Activated T-cell treated with anti-CD3 and anti-CD28 coated beads, Interleukin-2, amount 50 U/mL, for 24 hours (primary cell): Measurements from ENCODE around the gene DCST1.
"Not testable (repeated sequence)": the region's sequence is repeated elsewhere in the genome, so short reads cannot be mapped to it uniquely, and the experiment has no call there.

Experiments
- DNase-seq: peaks from one replicate; pipeline ENCODE4 v3.0.0-alpha.2; 2020
- H3K27ac Mint-ChIP-seq: 2 replicates; pipeline ENCODE4 v1.8.0; 2020; ENCODE audit warnings: mild to moderate bottlenecking, mixed read lengths
- H3K27me3 Mint-ChIP-seq: 2 replicates; pipeline ENCODE4 v1.8.0; 2020; ENCODE audit warnings: mixed read lengths
- H3K36me3 Mint-ChIP-seq: 2 replicates; pipeline ENCODE4 v1.8.0; 2020; ENCODE audit warnings: low read depth, mixed read lengths
- H3K4me1 Mint-ChIP-seq: 2 replicates; pipeline ENCODE4 v1.8.0; 2020; ENCODE audit warnings: low read depth, mixed read lengths
- H3K4me3 Mint-ChIP-seq: 2 replicates; pipeline ENCODE4 v1.8.0; 2020; ENCODE audit warnings: mild to moderate bottlenecking, moderate library complexity, mixed read lengths
- H3K9me3 Mint-ChIP-seq: 2 replicates; pipeline ENCODE4 v1.8.0; 2020; ENCODE audit warnings: mixed read lengths

Gene DCST1, protein sequence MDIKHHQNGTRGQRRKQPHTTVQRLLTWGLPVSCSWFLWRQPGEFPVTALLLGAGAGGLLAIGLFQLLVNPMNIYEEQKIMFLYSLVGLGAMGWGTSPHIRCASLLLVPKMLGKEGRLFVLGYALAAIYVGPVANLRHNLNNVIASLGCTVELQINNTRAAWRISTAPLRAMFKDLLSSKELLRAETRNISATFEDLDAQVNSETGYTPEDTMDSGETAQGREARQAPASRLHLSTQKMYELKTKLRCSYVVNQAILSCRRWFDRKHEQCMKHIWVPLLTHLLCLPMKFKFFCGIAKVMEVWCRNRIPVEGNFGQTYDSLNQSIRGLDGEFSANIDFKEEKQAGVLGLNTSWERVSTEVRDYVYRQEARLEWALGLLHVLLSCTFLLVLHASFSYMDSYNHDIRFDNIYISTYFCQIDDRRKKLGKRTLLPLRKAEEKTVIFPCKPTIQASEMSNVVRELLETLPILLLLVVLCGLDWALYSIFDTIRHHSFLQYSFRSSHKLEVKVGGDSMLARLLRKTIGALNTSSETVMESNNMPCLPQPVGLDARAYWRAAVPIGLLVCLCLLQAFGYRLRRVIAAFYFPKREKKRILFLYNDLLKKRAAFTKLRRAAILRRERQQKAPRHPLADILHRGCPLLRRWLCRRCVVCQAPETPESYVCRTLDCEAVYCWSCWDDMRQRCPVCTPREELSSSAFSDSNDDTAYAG

DNA sequence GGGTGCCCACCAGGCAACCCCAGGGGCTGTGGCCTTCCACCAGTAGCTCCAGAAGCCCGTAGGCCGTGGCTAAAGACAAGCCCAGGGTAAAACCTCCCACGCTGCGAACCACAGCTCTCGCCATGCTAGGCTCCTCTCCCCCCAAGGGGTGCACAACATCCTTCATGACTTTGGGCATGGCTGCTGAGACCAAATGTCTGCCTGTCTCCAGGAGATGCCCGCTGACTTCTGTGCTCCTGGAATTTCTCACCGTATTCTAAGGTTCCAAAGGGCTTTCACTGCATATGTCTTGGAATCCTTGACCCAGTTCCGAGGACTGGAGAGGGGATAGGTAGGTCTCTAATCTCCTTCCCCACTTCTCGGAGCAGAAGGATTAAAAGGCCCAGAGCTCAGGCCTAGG lies at the start of gene DCST1, which contains the start of gene DCST2:
Gene DCST1, plus strand, starts transcription at position 301 of the 400 bp plus-strand sequence. CDS start 213 bp downstream, outside the sequence.
Gene DCST2, minus strand, starts transcription at position 258 of the 400 bp plus-strand sequence. Its CDS starts 80 bp downstream, at position 178.
- Mint-ChIP-seq H3K4me3 (no peak within 1 kb of the TSS), H3K27ac (no peak within 1 kb of the TSS), H3K9me3 (no peaks in the 10 kb centered on the region), H3K27me3 (peaks cover 1% of the 10 kb centered on the region), H3K36me3 (no peaks in the 10 kb centered on the region), H3K4me1 (no peaks in the 10 kb centered on the region)
- DNase-seq: no peak

DNA sequence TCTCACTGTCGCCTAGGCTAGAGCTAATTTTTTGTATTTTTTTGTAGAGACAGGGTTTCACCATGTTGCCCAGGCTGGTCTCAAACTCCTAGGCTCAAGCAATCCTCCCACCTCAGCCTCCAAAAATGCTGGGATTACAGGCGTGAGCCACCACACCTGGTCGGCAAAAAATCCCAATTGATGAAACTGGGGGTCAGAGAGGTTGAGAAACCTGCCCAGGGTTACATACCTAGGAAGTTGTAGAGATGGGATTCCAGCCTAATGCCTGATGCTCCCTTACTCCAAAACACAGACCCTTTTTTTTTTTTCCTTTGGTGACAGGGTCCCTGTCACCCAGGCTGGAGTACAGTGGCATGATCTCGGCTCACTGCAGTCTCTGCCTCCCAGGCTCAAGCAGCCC lies 46.9 kb upstream of the DCST1 start:
- not testable (repeated sequence) for H3K27me3 Mint-ChIP-seq, DNase-seq, H3K9me3 Mint-ChIP-seq, H3K27ac Mint-ChIP-seq, H3K4me3 Mint-ChIP-seq
- peaks cover 56% of the 10 kb centered on the region for H3K36me3 Mint-ChIP-seq
- H3K4me1 Mint-ChIP-seq: peaks cover 33% of the 10 kb centered on the region

DNA sequence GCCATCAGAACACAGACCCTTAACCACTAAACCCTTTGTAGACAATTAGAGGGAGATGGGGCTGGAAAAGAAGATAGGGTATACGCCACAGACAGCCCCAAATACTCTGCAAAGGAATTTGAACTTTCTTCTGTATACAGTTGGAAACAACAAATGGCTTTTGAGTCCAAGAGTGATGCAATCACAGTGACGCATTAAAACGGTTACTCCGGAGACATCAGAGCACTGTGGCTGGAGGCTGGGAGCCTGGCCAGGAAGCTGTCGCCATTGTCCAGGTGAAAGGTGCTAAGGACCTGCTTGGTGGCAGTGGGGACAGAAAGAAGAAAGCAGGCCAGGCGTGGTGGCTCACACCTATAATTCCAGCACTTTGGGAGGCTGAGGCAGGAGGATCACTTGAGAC lies 46.3 kb upstream of the DCST1 start:
- Mint-ChIP-seq H3K4me1 (peaks cover 33% of the 10 kb centered on the region), H3K36me3 (peaks cover 57% of the 10 kb centered on the region), H3K9me3 (no peaks in the 10 kb centered on the region), H3K27ac (no peak overlapping the region), H3K27me3 (no peaks in the 10 kb centered on the region), H3K4me3 (no peak overlapping the region)
- no peak for DNase-seq

DNA sequence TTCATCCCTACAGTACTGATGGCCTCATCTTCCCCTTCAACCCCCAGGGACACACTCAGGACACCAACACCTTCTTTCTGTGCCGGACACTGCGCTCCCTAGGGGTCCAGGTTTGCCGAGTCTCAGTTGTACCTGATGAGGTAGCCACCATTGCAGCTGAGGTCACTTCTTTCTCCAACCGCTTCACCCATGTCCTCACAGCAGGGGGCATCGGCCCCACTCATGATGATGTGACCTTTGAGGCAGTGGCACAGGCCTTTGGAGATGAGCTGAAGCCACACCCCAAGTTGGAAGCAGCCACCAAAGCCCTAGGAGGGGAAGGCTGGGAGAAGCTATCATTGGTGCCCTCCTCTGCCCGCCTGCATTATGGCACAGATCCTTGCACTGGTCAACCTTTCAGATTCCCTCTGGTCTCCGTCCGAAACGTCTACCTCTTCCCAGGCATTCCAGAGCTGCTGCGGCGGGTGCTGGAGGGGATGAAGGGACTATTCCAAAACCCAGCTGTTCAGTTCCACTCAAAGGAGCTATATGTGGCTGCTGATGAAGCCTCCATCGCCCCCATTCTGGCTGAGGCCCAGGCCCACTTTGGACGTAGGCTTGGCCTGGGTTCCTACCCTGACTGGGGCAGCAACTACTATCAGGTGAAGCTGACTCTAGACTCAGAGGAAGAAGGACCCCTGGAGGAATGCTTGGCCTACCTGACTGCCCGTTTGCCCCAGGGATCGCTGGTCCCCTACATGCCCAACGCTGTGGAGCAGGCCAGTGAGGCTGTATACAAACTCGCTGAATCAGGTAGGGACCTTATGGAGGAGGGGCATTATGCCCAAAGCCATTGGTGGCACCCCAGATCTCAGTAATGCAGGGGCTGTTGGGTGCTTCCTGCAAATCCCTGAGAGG lies 45.3 kb upstream of the DCST1 start:
- Mint-ChIP-seq H3K4me3 (no peak overlapping the region), H3K27me3 (no peaks in the 10 kb centered on the region), H3K4me1 (peaks cover 33% of the 10 kb centered on the region), H3K36me3 (peaks cover 61% of the 10 kb centered on the region), H3K9me3 (no peaks in the 10 kb centered on the region), H3K27ac (no peak overlapping the region)
- no peak for DNase-seq

DNA sequence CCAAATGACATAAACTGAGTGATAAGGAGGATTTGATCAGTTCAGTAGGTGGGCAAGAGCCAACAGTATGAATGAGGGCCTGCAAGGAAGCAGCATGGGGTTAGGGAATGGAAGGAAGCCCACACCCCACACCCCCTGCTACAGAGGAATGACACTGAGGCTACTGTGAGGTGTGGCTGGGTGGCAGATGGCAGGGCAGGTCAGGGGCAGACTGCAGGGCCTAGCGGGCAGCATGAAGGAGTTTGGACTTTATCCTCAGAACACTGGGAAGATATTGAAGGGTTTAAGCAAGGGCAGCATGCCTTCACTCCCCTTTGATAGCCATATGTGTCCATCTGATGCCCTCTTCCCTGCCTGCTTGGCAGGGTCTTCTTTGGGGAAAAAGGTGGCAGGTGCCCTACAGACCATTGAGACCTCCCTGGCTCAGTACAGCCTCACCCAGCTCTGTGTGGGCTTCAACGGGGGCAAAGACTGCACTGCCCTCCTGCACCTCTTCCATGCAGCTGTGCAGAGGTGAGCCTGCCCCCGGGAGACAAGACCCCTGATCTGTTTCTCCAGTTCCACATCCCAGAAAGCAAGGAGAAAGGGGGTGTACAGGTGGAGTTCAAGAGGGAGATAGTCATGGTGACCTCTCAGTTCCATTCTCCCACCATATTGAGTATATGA lies 44.3 kb upstream of the DCST1 start:
- Mint-ChIP-seq H3K4me3 (no peak overlapping the region), H3K27me3 (no peaks in the 10 kb centered on the region), H3K27ac (no peak overlapping the region), H3K4me1 (peaks cover 32% of the 10 kb centered on the region), H3K9me3 (no peaks in the 10 kb centered on the region), H3K36me3 (peaks cover 66% of the 10 kb centered on the region)
- DNase-seq: no peak

DNA sequence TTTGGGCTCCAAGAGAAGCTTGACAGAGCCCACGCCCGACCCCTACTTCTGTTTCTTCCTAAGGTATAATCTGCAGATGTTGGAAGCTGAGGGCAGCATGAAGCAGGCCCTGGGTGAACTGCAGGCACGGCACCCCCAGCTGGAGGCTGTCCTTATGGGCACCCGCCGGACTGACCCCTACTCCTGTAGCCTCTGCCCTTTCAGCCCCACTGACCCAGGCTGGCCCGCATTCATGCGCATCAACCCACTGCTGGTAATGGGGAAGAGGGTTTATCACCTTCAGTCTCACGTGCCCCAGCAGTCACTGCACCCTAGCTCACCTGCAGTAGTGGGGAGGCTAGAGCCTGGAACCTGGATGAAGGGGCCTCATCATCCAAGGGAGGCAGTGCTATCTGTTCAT lies 43.3 kb upstream of the DCST1 start:
- Mint-ChIP-seq H3K9me3 (no peaks in the 10 kb centered on the region), H3K27ac (no peak overlapping the region), H3K36me3 (peaks cover 64% of the 10 kb centered on the region), H3K27me3 (no peaks in the 10 kb centered on the region), H3K4me3 (no peak overlapping the region), H3K4me1 (peaks cover 33% of the 10 kb centered on the region)
- DNase-seq: no peak

DNA sequence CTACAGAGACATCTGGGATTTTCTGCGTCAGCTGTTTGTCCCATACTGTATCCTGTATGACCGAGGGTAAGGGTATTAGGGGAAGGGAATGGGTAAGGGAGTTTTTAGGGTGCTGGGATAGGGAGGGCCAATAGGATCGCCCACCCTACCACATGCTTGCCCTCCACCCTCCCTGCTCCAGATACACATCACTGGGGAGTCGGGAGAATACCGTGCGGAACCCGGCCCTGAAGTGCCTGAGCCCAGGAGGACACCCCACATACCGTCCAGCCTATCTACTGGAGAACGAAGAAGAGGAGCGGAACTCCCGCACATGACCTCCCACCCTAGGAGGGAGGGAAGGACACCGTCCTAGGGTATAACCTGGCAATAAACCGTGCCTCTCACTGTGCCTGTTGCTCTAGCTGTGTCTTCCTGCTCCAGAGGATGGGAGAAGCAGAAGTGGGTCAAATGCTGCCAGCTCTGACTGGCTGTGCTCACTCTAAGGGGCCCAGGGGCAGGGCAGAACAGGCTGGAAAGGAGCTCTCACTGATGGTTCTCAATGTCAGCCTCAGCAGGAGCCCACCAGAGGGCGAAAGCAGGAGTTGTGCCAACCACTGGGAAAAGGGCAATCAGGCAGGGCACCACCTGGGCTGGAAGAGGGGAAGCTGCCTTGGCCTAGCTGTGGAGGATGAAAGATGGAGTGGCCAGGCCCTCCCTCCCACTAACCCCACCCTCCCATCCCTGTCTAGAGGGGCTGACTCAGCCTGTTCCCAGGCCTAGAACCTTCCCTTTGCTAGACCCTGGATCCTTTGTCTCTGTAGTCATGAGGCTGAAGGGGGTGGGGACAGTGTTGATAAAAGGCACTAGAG lies 40.7 kb upstream of the DCST1 start:
- H3K27me3 Mint-ChIP-seq: no peaks in the 10 kb centered on the region
- peaks cover 42% of the 10 kb centered on the region for H3K36me3 Mint-ChIP-seq
- no peak overlapping the region for H3K4me3 Mint-ChIP-seq
- peaks cover 36% of the 10 kb centered on the region for H3K4me1 Mint-ChIP-seq
- no peaks in the 10 kb centered on the region for H3K9me3 Mint-ChIP-seq
- DNase-seq: no peak
- peak overlapping the region; percentile 22 for H3K27ac Mint-ChIP-seq

DNA sequence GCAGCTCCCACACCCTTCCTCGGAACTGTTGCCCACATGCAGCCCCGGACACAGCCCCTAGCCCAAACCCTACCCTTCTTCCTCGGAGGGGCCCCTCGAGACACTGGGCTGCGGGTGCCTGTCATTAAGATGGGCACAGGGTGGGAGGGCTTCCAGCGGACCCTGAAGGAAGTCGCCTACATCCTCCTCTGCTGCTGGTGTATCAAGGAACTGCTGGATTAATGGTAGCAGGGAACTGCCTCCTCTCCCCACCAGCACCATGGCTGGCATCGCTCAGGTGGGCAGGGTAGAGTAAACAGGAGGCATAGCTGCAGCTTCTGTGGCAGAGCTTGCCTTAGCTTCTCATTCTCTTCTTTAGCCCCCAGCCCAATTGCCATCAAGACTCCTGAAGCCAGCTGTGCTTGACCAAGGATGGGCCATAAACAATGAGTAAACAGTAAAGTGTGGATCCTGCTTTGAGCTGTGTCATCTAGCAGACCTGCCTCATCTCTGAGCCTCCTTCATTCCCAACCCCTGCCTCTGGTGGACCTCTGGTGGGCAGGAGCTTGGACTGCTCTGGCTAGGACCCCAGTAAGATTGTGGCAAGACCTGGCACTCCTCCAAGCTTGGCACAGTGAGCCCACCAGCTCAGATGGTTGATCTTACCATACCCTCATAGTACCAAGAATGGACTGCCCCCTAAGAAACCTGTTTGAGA lies 39.9 kb upstream of the DCST1 start, which contains the start of gene LENEP:
Gene LENEP, plus strand, starts transcription at position 15 of the 697 bp plus-strand sequence. Its CDS starts 22 bp downstream, at position 37.
- peaks cover 33% of the 10 kb centered on the region for H3K4me1 Mint-ChIP-seq
- H3K36me3 Mint-ChIP-seq: peaks cover 34% of the 10 kb centered on the region
- DNase-seq: no peak
- H3K27ac Mint-ChIP-seq: peak within 1 kb of the TSS; percentile 45
- H3K9me3 Mint-ChIP-seq: no peaks in the 10 kb centered on the region
- H3K27me3 Mint-ChIP-seq: no peaks in the 10 kb centered on the region
- no peak within 1 kb of the TSS for H3K4me3 Mint-ChIP-seq

DNA sequence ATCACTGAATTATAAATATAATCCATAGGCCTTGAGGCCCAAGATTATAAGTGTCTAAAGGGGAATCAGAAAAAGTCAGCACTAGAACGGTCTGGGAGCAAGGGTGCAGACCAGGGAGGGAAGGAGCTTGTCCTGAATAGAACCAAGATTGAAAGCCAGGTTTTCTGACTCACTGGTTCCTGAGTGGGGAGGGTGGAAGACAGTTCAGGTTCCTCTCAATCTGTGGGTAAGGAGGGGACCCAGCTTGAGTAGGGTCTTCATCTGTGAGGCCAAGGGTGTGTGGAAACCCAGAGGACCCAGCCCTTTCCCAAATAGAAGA lies 39.4 kb upstream of the DCST1 start:
- H3K9me3 Mint-ChIP-seq: no peaks in the 10 kb centered on the region
- no peak overlapping the region for H3K4me3 Mint-ChIP-seq
- no peaks in the 10 kb centered on the region for H3K27me3 Mint-ChIP-seq
- H3K4me1 Mint-ChIP-seq: peaks cover 33% of the 10 kb centered on the region
- H3K27ac Mint-ChIP-seq: peak overlapping the region; percentile 45
- peaks cover 29% of the 10 kb centered on the region for H3K36me3 Mint-ChIP-seq
- no peak for DNase-seq

DNA sequence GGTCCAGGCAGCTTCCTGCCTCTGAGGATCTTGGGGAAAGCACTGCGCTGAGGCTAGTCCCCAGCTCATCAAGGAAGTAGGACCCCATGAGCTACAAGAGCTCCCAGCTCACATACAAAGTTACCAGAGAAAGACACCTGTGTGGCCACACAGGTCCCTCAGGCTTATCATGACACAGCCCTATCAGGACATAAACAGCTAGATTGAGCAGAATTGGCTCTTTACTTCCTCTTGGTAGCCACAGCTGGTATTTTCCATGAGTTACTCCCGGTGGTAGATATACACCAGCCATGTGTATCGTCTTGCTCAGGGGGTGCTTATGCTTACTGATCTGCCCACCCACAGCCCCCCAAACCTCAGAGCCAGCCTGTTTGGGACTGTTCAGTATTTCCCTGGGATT lies 39.0 kb upstream of the DCST1 start:
- Mint-ChIP-seq H3K9me3 (no peaks in the 10 kb centered on the region), H3K27me3 (no peaks in the 10 kb centered on the region), H3K36me3 (peaks cover 26% of the 10 kb centered on the region), H3K27ac (peak overlapping the region; percentile 45), H3K4me3 (no peak overlapping the region), H3K4me1 (peaks cover 32% of the 10 kb centered on the region)
- DNase-seq: no peak

DNA sequence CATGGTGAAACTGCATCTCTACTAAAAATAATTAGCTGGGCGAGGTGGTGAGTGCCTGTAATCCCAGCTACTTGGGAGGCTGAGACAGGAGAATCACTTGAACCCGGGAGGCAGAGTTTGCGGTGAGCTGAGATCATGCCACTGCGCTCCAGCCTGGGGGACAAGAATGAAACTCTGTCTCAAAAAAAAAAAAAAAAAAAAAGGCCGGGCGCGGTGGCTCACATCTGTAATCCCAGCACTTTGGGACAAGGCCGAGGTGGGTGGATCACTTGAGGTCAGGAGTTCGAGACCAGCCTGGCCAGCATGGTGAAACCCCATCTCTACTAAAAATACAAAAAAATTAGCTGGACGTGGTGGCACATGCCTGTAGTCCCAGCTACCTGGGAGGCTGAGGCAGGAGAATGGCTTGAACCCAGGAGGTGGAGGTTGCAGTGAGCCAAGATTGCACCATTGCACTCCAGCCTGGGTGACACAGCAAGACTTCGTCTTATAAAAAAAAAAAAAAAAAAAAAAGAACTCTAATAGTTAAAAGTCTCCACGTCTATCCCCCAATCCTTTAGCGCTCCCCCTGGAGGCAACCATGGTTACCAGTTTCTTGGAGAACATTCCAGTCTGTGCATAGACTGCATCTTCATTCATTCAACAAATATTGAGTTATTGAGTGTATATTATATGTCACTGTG lies 38.2 kb upstream of the DCST1 start:
- H3K4me3 Mint-ChIP-seq, DNase-seq, H3K27ac Mint-ChIP-seq, H3K27me3 Mint-ChIP-seq, H3K9me3 Mint-ChIP-seq: not testable (repeated sequence)
- peaks cover 39% of the 10 kb centered on the region for H3K4me1 Mint-ChIP-seq
- H3K36me3 Mint-ChIP-seq: peaks cover 17% of the 10 kb centered on the region

DNA sequence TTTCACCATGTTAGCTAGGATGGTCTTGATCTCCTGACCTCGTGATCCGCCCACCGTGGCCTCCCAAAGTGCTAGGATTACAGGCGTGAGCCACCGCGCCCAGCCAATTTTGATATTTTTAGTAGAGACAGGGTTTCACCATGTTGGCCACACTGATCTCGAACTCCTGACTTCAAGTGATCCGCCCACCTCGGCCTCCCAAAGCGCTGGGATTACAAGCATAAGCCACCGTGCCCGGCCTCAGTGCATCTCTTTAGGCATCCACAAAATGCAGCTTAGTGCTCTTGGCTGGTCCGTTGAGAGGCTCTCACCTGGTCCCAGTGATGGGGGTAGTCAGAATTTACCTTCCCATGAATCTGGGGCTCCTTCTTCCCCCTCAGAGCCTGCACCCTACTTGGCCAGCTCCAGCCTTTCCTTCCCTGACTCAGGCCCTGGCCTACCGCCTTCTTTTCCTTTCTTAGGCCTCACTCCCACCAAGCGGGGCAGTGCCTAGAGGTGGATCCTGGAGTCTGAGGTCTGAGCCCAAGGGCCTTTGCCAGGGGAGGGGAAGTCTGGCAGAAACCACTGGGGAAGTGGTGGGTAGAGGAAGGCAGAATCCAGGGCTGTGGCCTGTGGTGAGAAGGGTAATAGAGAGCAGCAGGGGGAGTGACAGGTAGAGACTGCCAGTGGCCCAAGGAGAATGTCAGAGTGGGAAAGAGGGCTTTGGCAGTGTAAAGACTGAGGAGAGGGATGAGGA lies 36.5 kb upstream of the DCST1 start:
- Mint-ChIP-seq H3K4me1 (peaks cover 45% of the 10 kb centered on the region), H3K36me3 (peaks cover 11% of the 10 kb centered on the region), H3K27me3 (no peaks in the 10 kb centered on the region), H3K9me3 (no peaks in the 10 kb centered on the region), H3K27ac (no peak overlapping the region), H3K4me3 (no peak overlapping the region)
- DNase-seq: no peak
